ENCODE measurements around the gene HSF5. TPM values are rescaled to one million over a fixed set of nuclear protein-coding genes. Genes with fewer than 3 reads are reported as not detected.

The HSF5 gene
- total and polyA plus RNA-seq, 2 of the 13 experiments (the other 11 are each of a cell fraction or from before 2014, with no cell fraction given) = not detected

DNA sequence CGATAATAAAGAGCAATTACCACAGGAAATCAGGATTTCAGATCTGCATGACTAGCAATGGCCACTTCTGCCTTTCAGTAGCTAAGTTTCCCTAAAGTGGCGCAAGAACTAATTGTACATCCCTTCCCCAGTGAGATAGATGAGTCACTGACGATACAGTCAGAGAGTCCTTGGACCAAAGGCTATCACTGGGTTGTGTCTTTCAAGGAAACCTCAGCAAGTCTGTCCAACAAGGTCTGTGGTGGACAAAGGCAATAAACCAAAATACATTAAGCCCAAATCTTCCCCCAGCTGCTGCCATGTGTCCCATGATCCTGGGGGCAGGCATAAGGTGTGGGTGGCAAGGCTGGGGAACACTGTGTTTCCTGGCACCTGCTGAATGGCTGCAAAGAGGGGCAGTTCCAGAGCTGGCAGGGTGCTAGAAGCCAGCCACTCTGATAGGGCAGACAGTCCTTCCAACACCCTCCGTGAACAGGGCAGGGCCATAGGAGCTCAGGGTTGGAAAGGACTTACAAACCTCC is 46.8 kb upstream of the HSF5 start (continued):
- TF ChIP-seq, protein P1, sequence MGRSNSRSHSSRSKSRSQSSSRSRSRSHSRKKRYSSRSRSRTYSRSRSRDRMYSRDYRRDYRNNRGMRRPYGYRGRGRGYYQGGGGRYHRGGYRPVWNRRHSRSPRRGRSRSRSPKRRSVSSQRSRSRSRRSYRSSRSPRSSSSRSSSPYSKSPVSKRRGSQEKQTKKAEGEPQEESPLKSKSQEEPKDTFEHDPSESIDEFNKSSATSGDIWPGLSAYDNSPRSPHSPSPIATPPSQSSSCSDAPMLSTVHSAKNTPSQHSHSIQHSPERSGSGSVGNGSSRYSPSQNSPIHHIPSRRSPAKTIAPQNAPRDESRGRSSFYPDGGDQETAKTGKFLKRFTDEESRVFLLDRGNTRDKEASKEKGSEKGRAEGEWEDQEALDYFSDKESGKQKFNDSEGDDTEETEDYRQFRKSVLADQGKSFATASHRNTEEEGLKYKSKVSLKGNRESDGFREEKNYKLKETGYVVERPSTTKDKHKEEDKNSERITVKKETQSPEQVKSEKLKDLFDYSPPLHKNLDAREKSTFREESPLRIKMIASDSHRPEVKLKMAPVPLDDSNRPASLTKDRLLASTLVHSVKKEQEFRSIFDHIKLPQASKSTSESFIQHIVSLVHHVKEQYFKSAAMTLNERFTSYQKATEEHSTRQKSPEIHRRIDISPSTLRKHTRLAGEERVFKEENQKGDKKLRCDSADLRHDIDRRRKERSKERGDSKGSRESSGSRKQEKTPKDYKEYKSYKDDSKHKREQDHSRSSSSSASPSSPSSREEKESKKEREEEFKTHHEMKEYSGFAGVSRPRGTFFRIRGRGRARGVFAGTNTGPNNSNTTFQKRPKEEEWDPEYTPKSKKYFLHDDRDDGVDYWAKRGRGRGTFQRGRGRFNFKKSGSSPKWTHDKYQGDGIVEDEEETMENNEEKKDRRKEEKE (IDR thresholded peaks at IDR 0.05) = no peak
- TF ChIP-seq, protein P2, sequence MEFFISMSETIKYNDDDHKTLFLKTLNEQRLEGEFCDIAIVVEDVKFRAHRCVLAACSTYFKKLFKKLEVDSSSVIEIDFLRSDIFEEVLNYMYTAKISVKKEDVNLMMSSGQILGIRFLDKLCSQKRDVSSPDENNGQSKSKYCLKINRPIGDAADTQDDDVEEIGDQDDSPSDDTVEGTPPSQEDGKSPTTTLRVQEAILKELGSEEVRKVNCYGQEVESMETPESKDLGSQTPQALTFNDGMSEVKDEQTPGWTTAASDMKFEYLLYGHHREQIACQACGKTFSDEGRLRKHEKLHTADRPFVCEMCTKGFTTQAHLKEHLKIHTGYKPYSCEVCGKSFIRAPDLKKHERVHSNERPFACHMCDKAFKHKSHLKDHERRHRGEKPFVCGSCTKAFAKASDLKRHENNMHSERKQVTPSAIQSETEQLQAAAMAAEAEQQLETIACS (CRISPR knock-in tag; IDR thresholded peaks at IDR 0.05) = no peak
- TF ChIP-seq ZSCAN30 (CRISPR knock-in tag; IDR thresholded peaks at IDR 0.05) (no peak), HNRNPH1 (optimal IDR thresholded peaks at IDR 0.05; ENCODE audit: low read depth, low read length) (no peak), ZNF274 (CRISPR knock-in tag; IDR thresholded peaks at IDR 0.05) (0 out of 2 replicates have a peak, but pooled peaks have one; percentile 17), ZNF264 (CRISPR knock-in tag; IDR thresholded peaks at IDR 0.05) (no peak), ZSCAN21 (CRISPR knock-in tag; IDR thresholded peaks at IDR 0.05; ENCODE audit: borderline replicate concordance) (no peak), TBP (CRISPR knock-in tag; IDR thresholded peaks at IDR 0.05) (no peak), KAT8 (CRISPR knock-in tag; IDR thresholded peaks at IDR 0.05) (no peak), PTBP1 (IDR thresholded peaks at IDR 0.05; ENCODE audit: low read depth, low read length, poor library complexity, severe bottlenecking) (no peak), ZNF101 (CRISPR knock-in tag; IDR thresholded peaks at IDR 0.05; ENCODE audit: borderline replicate concordance, low read depth) (no peak), NCOA5 (CRISPR knock-in tag; IDR thresholded peaks at IDR 0.05) (no peak), MYNN (CRISPR knock-in tag; IDR thresholded peaks at IDR 0.05; ENCODE audit: low read depth) (no peak), NFATC3 (CRISPR knock-in tag; IDR thresholded peaks at IDR 0.05) (no peak), RXRA (CRISPR knock-in tag; IDR thresholded peaks at IDR 0.05) (no peak), ZFP90 (CRISPR knock-in tag; IDR thresholded peaks at IDR 0.05; ENCODE audit: borderline replicate concordance) (no peak)
- TF ChIP-seq, protein P3, sequence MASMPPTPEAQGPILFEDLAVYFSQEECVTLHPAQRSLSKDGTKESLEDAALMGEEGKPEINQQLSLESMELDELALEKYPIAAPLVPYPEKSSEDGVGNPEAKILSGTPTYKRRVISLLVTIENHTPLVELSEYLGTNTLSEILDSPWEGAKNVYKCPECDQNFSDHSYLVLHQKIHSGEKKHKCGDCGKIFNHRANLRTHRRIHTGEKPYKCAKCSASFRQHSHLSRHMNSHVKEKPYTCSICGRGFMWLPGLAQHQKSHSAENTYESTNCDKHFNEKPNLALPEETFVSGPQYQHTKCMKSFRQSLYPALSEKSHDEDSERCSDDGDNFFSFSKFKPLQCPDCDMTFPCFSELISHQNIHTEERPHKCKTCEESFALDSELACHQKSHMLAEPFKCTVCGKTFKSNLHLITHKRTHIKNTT (CRISPR knock-in tag; IDR thresholded peaks at IDR 0.05) = no peak
- TF ChIP-seq, protein P4, sequence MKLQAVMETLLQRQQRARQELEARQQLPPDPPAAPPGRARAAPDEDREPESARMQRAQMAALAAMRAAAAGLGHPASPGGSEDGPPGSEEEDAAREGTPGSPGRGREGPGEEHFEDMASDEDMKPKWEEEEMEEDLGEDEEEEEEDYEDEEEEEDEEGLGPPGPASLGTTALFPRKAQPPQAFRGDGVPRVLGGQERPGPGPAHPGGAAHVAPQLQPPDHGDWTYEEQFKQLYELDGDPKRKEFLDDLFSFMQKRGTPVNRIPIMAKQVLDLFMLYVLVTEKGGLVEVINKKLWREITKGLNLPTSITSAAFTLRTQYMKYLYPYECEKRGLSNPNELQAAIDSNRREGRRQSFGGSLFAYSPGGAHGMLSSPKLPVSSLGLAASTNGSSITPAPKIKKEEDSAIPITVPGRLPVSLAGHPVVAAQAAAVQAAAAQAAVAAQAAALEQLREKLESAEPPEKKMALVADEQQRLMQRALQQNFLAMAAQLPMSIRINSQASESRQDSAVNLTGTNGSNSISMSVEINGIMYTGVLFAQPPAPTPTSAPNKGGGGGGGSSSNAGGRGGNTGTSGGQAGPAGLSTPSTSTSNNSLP (IDR thresholded peaks at IDR 0.05; ENCODE audit: low read depth, low read length) = no peak
- TF ChIP-seq, protein P5, sequence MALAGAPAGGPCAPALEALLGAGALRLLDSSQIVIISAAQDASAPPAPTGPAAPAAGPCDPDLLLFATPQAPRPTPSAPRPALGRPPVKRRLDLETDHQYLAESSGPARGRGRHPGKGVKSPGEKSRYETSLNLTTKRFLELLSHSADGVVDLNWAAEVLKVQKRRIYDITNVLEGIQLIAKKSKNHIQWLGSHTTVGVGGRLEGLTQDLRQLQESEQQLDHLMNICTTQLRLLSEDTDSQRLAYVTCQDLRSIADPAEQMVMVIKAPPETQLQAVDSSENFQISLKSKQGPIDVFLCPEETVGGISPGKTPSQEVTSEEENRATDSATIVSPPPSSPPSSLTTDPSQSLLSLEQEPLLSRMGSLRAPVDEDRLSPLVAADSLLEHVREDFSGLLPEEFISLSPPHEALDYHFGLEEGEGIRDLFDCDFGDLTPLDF (CRISPR knock-in tag; IDR thresholded peaks at IDR 0.05) = no peak
- TF ChIP-seq, protein P6, sequence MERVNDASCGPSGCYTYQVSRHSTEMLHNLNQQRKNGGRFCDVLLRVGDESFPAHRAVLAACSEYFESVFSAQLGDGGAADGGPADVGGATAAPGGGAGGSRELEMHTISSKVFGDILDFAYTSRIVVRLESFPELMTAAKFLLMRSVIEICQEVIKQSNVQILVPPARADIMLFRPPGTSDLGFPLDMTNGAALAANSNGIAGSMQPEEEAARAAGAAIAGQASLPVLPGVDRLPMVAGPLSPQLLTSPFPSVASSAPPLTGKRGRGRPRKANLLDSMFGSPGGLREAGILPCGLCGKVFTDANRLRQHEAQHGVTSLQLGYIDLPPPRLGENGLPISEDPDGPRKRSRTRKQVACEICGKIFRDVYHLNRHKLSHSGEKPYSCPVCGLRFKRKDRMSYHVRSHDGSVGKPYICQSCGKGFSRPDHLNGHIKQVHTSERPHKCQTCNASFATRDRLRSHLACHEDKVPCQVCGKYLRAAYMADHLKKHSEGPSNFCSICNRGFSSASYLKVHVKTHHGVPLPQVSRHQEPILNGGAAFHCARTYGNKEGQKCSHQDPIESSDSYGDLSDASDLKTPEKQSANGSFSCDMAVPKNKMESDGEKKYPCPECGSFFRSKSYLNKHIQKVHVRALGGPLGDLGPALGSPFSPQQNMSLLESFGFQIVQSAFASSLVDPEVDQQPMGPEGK (CRISPR knock-in tag; IDR thresholded peaks at IDR 0.05) = no peak

Data from HepG2 (cell line).